WTC11 (cell line): ENCODE results near the gene KCNMA1. TPM values are rescaled to one million over a fixed set of nuclear protein-coding genes. Genes with fewer than 3 reads are reported as not detected.
A peak's percentile ranks its signal among the peaks of the same experiment; 100 is the strongest.

ENCODE experiments used
- ATAC-seq: fragments of 200-7000 bp; cut with Tn5 transposase; 2 replicates; pipeline ENCODE4 v1.10.0; 2021; ENCODE audit warnings: mild to moderate bottlenecking, moderate library complexity
- CTCF ChIA-PET: fragments of 300-600 bp; sonication (Branson Sonifier 250); formaldehyde crosslinking; loops from one replicate; lab custom pipeline; 2021; ENCODE audit warnings: antibody characterized with exemption; lab: Charles Lee
- POLR2A ChIA-PET: fragments of 350-600 bp; sonication (Branson Sonifier 250); formaldehyde crosslinking; loops from one replicate; lab custom pipeline; 2021; ENCODE audit warnings: antibody characterized with exemption; lab: Charles Lee
- DNase-seq: peaks from one replicate; pipeline ENCODE4 v3.0.0; 2021; ENCODE audit warnings: low spot score
- H3K27ac Mint-ChIP-seq: 2 replicates; pipeline ENCODE4 v1.8.0; 2021; ENCODE audit warnings: mixed read lengths
- H3K27me3 Mint-ChIP-seq: 2 replicates; pipeline ENCODE4 v1.8.0; 2021; ENCODE audit warnings: low read depth, mild to moderate bottlenecking, moderate library complexity, mixed read lengths
- H3K36me3 Mint-ChIP-seq: 2 replicates; pipeline ENCODE4 v1.8.0; 2021; ENCODE audit warnings: mixed read lengths
- H3K4me1 Mint-ChIP-seq: 2 replicates; pipeline ENCODE4 v1.8.0; 2022; ENCODE audit warnings: mixed read lengths
- H3K4me3 Mint-ChIP-seq: 2 replicates; pipeline ENCODE4 v1.8.0; 2021; ENCODE audit warnings: mild to moderate bottlenecking, moderate library complexity, mixed read lengths
- H3K9me3 Mint-ChIP-seq: 2 replicates; pipeline ENCODE4 v1.8.0; 2021; ENCODE audit warnings: mixed read lengths
- CREM ChIP-seq: sonication (generic); formaldehyde crosslinking; IDR thresholded peaks from 2 replicates; pipeline ENCODE4 v1.8.1; 2022; ENCODE audit warnings: mild to moderate bottlenecking, missing genetic modification reagents, moderate library complexity
- EMX1 ChIP-seq: fragments of 250-450 bp; sonication (Bioruptor Pico); IDR thresholded peaks from 2 replicates; pipeline ENCODE4 v1.8.0; 2021; ENCODE audit warnings: mild to moderate bottlenecking
- FOXJ3 ChIP-seq: sonication (generic); formaldehyde crosslinking; IDR thresholded peaks from 2 replicates; pipeline ENCODE4 v1.9.0; 2021; ENCODE audit warnings: missing genetic modification reagents, mild to moderate bottlenecking, borderline replicate concordance
- FOXK1 ChIP-seq: sonication (generic); formaldehyde crosslinking; IDR thresholded peaks from 2 replicates; pipeline ENCODE4 v1.8.0; 2022; ENCODE audit warnings: mild to moderate bottlenecking, moderate library complexity, missing genetic modification reagents
- GRHL2 ChIP-seq: fragments of 250-450 bp; sonication (Bioruptor Pico); IDR thresholded peaks from 2 replicates; pipeline ENCODE4 v1.8.0; 2022; ENCODE audit warnings: mild to moderate bottlenecking, moderate library complexity; ENCODE audit not compliant: insufficient replicate concordance, severe bottlenecking
- JAZF1 ChIP-seq: fragments of 250-450 bp; sonication (Bioruptor Pico); IDR thresholded peaks from 2 replicates; pipeline ENCODE4 v1.9.0; 2021; ENCODE audit warnings: moderate library complexity, mild to moderate bottlenecking, inconsistent platforms
- JUN ChIP-seq: sonication (generic); formaldehyde crosslinking; IDR thresholded peaks from 2 replicates; pipeline ENCODE4 v1.8.0; 2023; ENCODE audit warnings: mild to moderate bottlenecking, missing genetic modification reagents
- MXD4 ChIP-seq: fragments of 250-450 bp; sonication (Bioruptor Pico); IDR thresholded peaks from 2 replicates; pipeline ENCODE4 v1.8.0; 2021; ENCODE audit warnings: mild to moderate bottlenecking, moderate library complexity, borderline replicate concordance
- NR1H2 ChIP-seq: sonication (generic); formaldehyde crosslinking; IDR thresholded peaks from 2 replicates; pipeline ENCODE4 v1.9.0; 2021; ENCODE audit warnings: mild to moderate bottlenecking, moderate library complexity, missing genetic modification reagents
- NR3C1 ChIP-seq: sonication (generic); formaldehyde crosslinking; conservative IDR thresholded peaks from 2 replicates; pipeline ENCODE4 v1.8.1; 2023; ENCODE audit warnings: low read depth, mild to moderate bottlenecking, missing genetic modification reagents
- TEAD4 ChIP-seq: sonication (generic); formaldehyde crosslinking; IDR thresholded peaks from 2 replicates; pipeline ENCODE4 v1.8.0; 2022; ENCODE audit warnings: mild to moderate bottlenecking, missing genetic modification reagents
- ZNF121 ChIP-seq: sonication (generic); formaldehyde crosslinking; IDR thresholded peaks from 2 replicates; pipeline ENCODE4 v1.8.0; 2023; ENCODE audit warnings: missing genetic modification reagents
- ZNF263 ChIP-seq: sonication (generic); formaldehyde crosslinking; IDR thresholded peaks from 2 replicates; pipeline ENCODE4 v1.8.1; 2022; ENCODE audit warnings: low read depth, mild to moderate bottlenecking, moderate library complexity, missing genetic modification reagents
- ZNF423 ChIP-seq: fragments of 250-450 bp; sonication (Bioruptor Pico); IDR thresholded peaks from 2 replicates; pipeline ENCODE4 v2.1.2; 2022; ENCODE audit warnings: mild to moderate bottlenecking, moderate library complexity
- total RNA-seq: library from RNA; stranded (reverse); gene quantifications from 3 replicates; pipeline ENCODE4 v1.2.3, GENCODE V29; 2021
- TF ChIP-seq, protein P1 (sequence below): sonication (generic); formaldehyde crosslinking; IDR thresholded peaks from 2 replicates; pipeline ENCODE4 v1.8.1; 2022; ENCODE audit warnings: missing genetic modification reagents, borderline replicate concordance
- TF ChIP-seq, protein P2 (sequence below): sonication (generic); formaldehyde crosslinking; IDR thresholded peaks from 2 replicates; pipeline ENCODE4 v1.8.0; 2023; ENCODE audit warnings: missing genetic modification reagents, mild to moderate bottlenecking, borderline replicate concordance
- TF ChIP-seq, protein P3 (sequence below): sonication (generic); formaldehyde crosslinking; IDR thresholded peaks from 2 replicates; pipeline ENCODE4 v1.8.1; 2023; ENCODE audit warnings: mild to moderate bottlenecking, missing genetic modification reagents, moderate library complexity
- TF ChIP-seq, protein P4 (sequence below): sonication (generic); formaldehyde crosslinking; IDR thresholded peaks from 2 replicates; pipeline ENCODE4 v1.8.0; 2022; ENCODE audit warnings: mild to moderate bottlenecking, missing genetic modification reagents
- TF ChIP-seq, protein P5 (sequence below): fragments of 250-450 bp; sonication (Bioruptor Pico); IDR thresholded peaks from 2 replicates; pipeline ENCODE4 v1.8.0; 2021; ENCODE audit warnings: mild to moderate bottlenecking
- TF ChIP-seq, protein P6 (sequence below): sonication (generic); formaldehyde crosslinking; IDR thresholded peaks from 2 replicates; pipeline ENCODE4 v1.8.1; 2022; ENCODE audit warnings: low read depth, missing genetic modification reagents, borderline replicate concordance

The KCNMA1 gene
- total RNA-seq, 1 experiment from 2014 or later = 7.3 TPM

DNA sequence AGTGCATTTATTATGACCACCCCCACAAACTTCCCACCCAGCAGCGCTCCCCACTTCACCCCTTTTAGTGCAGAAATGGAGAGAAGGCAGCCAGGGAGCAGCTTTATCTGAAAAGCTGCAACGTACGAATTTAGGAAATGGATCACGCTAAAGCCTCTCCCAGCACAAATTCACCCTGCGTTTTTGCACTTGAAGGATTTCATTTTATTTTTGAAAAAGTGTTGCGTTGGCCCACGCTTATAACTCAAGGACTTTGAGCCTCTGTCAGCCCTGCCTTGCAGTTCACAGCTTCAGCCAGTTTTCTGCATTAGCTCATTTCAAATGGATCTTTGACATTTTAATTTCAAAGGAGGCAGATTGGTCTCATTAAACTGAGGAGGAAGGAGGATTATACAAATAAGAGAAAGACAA lies 556.1 kb downstream of the KCNMA1 start:
- ATAC-seq = peak; percentile 50
- TF ChIP-seq, protein P1, sequence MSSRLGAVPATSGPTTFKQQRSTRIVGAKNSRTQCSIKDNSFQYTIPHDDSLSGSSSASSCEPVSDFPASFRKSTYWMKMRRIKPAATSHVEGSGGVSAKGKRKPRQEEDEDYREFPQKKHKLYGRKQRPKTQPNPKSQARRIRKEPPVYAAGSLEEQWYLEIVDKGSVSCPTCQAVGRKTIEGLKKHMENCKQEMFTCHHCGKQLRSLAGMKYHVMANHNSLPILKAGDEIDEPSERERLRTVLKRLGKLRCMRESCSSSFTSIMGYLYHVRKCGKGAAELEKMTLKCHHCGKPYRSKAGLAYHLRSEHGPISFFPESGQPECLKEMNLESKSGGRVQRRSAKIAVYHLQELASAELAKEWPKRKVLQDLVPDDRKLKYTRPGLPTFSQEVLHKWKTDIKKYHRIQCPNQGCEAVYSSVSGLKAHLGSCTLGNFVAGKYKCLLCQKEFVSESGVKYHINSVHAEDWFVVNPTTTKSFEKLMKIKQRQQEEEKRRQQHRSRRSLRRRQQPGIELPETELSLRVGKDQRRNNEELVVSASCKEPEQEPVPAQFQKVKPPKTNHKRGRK (CRISPR knock-in tag) = no peak
- TF ChIP-seq MXD4 (CRISPR knock-in tag) (no peak), JUN (CRISPR knock-in tag) (no peak), TEAD4 (CRISPR knock-in tag) (no peak), ZNF263 (CRISPR knock-in tag) (no peak), FOXK1 (CRISPR knock-in tag) (no peak), EMX1 (CRISPR knock-in tag) (no peak), JAZF1 (CRISPR knock-in tag) (no peak), GRHL2 (CRISPR knock-in tag) (no peak), CREM (CRISPR knock-in tag) (no peak), NR1H2 (CRISPR knock-in tag) (no peak), ZNF423 (no peak), NR3C1 (CRISPR knock-in tag) (no peak), FOXJ3 (CRISPR knock-in tag) (no peak), ZNF121 (CRISPR knock-in tag) (no peak)
- TF ChIP-seq, protein P2, sequence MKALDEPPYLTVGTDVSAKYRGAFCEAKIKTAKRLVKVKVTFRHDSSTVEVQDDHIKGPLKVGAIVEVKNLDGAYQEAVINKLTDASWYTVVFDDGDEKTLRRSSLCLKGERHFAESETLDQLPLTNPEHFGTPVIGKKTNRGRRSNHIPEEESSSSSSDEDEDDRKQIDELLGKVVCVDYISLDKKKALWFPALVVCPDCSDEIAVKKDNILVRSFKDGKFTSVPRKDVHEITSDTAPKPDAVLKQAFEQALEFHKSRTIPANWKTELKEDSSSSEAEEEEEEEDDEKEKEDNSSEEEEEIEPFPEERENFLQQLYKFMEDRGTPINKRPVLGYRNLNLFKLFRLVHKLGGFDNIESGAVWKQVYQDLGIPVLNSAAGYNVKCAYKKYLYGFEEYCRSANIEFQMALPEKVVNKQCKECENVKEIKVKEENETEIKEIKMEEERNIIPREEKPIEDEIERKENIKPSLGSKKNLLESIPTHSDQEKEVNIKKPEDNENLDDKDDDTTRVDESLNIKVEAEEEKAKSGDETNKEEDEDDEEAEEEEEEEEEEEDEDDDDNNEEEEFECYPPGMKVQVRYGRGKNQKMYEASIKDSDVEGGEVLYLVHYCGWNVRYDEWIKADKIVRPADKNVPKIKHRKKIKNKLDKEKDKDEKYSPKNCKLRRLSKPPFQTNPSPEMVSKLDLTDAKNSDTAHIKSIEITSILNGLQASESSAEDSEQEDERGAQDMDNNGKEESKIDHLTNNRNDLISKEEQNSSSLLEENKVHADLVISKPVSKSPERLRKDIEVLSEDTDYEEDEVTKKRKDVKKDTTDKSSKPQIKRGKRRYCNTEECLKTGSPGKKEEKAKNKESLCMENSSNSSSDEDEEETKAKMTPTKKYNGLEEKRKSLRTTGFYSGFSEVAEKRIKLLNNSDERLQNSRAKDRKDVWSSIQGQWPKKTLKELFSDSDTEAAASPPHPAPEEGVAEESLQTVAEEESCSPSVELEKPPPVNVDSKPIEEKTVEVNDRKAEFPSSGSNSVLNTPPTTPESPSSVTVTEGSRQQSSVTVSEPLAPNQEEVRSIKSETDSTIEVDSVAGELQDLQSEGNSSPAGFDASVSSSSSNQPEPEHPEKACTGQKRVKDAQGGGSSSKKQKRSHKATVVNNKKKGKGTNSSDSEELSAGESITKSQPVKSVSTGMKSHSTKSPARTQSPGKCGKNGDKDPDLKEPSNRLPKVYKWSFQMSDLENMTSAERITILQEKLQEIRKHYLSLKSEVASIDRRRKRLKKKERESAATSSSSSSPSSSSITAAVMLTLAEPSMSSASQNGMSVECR (CRISPR knock-in tag) = no peak
- TF ChIP-seq, protein P3, sequence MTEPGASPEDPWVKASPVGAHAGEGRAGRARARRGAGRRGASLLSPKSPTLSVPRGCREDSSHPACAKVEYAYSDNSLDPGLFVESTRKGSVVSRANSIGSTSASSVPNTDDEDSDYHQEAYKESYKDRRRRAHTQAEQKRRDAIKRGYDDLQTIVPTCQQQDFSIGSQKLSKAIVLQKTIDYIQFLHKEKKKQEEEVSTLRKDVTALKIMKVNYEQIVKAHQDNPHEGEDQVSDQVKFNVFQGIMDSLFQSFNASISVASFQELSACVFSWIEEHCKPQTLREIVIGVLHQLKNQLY = no peak
- TF ChIP-seq, protein P4, sequence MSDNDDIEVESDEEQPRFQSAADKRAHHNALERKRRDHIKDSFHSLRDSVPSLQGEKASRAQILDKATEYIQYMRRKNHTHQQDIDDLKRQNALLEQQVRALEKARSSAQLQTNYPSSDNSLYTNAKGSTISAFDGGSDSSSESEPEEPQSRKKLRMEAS (CRISPR knock-in tag) = no peak
- TF ChIP-seq, protein P5, sequence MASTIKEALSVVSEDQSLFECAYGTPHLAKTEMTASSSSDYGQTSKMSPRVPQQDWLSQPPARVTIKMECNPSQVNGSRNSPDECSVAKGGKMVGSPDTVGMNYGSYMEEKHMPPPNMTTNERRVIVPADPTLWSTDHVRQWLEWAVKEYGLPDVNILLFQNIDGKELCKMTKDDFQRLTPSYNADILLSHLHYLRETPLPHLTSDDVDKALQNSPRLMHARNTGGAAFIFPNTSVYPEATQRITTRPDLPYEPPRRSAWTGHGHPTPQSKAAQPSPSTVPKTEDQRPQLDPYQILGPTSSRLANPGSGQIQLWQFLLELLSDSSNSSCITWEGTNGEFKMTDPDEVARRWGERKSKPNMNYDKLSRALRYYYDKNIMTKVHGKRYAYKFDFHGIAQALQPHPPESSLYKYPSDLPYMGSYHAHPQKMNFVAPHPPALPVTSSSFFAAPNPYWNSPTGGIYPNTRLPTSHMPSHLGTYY = no peak
- TF ChIP-seq, protein P6, sequence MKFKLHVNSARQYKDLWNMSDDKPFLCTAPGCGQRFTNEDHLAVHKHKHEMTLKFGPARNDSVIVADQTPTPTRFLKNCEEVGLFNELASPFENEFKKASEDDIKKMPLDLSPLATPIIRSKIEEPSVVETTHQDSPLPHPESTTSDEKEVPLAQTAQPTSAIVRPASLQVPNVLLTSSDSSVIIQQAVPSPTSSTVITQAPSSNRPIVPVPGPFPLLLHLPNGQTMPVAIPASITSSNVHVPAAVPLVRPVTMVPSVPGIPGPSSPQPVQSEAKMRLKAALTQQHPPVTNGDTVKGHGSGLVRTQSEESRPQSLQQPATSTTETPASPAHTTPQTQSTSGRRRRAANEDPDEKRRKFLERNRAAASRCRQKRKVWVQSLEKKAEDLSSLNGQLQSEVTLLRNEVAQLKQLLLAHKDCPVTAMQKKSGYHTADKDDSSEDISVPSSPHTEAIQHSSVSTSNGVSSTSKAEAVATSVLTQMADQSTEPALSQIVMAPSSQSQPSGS (CRISPR knock-in tag) = no peak
- 0 out of 2 replicates have a peak, but pooled peaks cover 3% of the 10 kb centered on the region for H3K9me3 Mint-ChIP-seq
- peaks cover 60% of the 10 kb centered on the region for H3K4me1 Mint-ChIP-seq
- H3K27me3 Mint-ChIP-seq = peaks cover 8% of the 10 kb centered on the region; the same call in 1 of the 2 replicates
- ChIA-PET CTCF (interaction anchor here (0.8 to 1.7 kb wide), 3 partner anchors 26 to 44 kb away, joined by 3 to 5 read pairs (median 5); no protein-coding TSS in a partner anchor), POLR2A (no interaction called here)
- no peak for DNase-seq
- H3K36me3 Mint-ChIP-seq = no peaks in the 10 kb centered on the region
- H3K27ac Mint-ChIP-seq = peak overlapping the region; percentile 78
- peak overlapping the region; percentile 63 for H3K4me3 Mint-ChIP-seq
